Measurements from ENCODE around the gene TMEM243.
"Not testable (repeated sequence)": the region's sequence is repeated elsewhere in the genome, so short reads cannot be mapped to it uniquely, and the experiment has no call there.

TMEM243 gene

DNA sequence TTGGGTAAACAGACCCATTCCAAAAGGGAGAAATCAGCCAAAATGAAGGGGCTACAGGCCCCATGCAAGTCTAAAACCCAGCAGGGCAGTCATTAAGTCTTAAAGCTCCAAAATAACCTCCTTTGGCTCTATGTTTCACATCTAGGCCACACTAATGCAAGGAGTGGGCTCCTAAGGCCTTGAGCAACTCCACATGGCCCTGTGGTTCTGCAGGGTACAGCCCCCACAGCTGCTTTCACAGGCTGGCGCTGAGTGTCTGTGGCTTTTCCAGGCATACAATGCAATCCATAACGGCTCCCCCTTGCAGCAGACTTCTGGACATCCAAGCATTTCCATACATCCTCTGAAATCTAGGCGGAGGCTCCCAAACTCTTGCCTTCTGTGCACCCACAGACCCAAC, 9.0 kb downstream of the TMEM243 start:
- DNase-seq (ENCODE audit: low read depth): no peak

DNA sequence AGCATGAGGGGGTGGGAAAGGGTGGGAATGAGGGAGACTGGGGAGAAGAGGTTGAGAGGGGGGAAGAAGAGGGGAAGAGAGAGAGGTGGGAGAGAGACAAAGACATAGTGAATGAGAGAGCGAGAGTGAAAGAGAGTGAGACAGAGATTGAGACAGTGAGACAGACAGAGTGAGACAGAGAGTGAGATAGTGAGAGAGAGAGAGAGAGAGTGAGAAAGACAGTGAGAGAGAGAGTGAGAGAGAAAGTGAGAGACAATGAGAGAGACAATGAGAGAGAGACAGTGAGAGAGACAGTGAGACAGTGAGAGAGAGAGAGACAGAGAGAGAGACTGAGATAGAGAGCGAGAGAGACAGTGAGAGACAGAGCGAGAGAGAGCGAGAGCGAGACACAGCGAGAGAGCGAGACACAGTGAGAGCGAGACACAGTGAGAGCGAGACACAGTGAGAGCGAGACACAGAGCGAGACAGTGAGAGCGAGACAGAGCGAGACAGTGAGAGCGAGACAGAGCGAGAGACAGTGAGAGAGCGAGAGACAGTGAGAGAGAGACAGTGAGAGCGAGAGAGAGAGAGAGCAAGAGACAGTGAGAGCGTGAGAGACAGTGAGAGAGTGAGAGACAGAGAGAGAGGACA, 10.1 kb downstream of the TMEM243 start:
- no peak for DNase-seq (ENCODE audit: low read depth)

DNA sequence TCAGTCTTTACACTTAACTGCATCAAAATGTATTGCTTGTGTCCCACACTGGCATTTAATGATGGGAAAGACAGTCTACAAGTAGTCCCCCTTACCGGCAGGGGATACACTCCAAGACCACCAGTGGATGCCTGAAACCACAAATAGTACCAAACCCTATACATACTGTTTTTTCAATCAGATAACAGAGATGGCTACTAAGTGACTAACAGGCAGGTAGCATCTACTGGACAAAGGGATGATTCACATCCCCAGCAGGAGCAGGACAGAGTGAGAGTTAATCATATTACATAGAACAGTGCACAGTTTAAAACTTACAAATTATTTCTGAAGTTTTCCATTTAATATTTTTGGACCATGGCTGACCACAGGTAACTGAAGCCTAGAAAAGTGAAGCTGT, 13.2 kb downstream of the TMEM243 start:
- no peak for DNase-seq (ENCODE audit: low read depth)

DNA sequence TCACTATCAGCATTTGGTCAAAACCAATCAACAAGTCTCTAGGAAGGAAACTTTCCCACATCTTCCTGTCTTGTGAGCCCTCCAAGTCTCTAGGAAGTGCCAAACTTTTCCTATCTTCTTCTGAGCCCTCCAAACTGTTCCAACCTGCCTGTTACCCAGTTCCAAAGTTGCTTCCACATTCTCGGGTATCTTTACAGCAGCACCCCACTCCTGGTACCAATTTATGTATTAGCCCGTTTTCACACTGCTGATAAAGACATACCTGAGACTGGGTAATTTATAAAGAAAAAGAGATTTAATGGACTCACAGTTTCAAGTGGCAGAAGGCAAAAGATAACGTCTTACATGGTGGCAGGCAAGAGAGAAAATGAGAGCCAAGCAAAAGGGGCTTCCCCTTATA, 13.8 kb downstream of the TMEM243 start:
- not testable (repeated sequence) for DNase-seq (ENCODE audit: low read depth)

DNA sequence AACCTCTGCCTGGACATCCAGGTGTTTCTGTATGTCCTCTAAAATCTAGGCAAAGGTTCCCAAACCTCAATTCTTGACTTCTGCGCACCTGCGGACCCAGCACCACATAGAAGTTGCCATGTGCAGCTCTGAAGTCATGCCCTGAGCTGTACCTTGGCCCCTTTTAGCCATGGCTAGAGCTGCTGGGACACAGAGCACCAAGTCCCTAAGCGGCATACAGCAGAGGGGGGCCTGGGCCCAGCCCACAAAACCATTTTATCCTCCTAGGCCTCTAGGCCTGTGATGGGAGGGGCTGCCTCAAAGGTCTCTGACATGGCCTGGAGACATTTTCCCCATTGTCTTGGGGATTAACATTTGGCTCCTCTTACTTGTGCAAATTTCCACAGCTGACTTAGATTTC, 14.6 kb downstream of the TMEM243 start:
- no peak for DNase-seq (ENCODE audit: low read depth)

GRCh38 chr7:87203929-87204328, 15.6 kb downstream of the TMEM243 start:
- not testable (repeated sequence) for DNase-seq (ENCODE audit: low read depth)

DNA sequence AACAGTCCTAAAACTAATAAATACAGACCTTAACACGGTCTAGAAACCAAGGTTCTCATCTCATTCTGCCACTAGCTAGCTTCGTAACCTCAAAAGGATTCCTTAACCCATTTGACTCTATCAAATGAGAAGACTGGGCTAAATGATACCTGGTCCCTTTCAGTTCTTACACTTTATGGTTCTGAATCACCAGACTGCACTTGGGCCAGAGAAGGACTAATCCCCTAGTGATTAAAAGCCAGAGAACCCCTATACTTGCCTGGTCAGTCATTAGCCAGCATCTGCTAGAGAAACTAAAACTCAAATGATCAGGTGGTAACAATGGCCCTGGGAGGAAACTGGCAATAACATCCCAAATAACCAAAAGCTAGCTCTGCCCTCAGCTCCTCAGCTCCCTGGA, 16.8 kb downstream of the TMEM243 start:
- no peak for DNase-seq (ENCODE audit: low read depth)

GRCh38 chr7:87202208-87202607, 17.3 kb downstream of the TMEM243 start:
- no peak for DNase-seq (ENCODE audit: low read depth)

DNA sequence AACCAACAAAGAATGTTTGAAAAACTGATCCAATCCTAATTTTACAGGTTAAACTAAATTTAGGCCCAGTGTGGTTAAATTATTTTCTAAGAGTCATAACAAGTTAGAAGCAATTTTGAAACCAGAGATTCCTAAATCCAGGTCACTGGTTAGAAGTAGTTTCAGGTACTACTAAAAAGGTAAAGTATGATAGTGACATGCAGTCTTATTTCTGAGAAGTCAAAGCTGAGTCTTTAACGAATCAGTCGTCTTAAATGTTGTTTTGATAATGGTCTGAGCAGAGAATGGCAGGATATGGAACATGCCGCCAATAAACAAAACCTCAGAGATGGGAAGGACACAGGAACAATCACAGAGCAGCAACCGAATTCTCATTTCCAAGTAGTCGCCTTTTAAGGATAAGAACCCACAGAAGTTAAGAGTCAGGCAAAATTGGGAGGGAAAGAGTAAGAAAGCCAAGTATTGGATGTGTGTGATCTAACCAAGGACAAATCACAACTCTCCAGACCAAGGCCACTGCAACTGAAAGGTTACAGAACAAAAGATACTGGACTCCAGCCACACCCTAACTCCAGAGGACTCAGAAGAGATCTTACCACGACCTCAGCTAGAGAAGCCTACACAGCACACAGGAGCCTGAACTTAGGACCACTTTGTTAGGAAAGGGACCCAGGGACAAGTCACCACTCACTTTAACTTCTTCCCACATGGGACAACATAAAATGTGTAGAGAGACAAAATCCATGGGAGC, 19.7 kb downstream of the TMEM243 start:
- DNase-seq (ENCODE audit: low read depth): no peak

DNA sequence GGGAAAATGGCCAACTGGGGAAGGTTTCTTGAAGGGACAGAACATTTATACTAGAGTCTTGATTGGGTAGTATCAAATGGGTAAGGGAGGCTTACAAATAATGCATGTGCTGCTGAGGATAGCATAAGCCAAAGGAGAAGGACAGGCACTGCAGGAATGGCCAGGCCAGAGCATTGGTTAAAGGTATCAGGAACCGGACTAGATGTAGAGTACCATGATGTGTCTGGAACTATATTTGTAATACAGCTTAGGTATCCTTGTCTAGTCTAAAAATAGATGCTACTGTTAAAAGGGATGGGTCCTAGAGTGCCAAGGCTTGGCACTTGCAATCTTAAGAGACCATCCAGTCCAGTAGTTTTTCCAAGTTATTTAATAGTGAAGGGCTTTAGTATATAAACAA, 20.3 kb downstream of the TMEM243 start:
- no peak for DNase-seq (ENCODE audit: low read depth)

- no peak for DNase-seq (ENCODE audit: low read depth)
These were observed 25.6 kb downstream of the TMEM243 start for GRCh38 chr7:87193912-87194311.

DNA sequence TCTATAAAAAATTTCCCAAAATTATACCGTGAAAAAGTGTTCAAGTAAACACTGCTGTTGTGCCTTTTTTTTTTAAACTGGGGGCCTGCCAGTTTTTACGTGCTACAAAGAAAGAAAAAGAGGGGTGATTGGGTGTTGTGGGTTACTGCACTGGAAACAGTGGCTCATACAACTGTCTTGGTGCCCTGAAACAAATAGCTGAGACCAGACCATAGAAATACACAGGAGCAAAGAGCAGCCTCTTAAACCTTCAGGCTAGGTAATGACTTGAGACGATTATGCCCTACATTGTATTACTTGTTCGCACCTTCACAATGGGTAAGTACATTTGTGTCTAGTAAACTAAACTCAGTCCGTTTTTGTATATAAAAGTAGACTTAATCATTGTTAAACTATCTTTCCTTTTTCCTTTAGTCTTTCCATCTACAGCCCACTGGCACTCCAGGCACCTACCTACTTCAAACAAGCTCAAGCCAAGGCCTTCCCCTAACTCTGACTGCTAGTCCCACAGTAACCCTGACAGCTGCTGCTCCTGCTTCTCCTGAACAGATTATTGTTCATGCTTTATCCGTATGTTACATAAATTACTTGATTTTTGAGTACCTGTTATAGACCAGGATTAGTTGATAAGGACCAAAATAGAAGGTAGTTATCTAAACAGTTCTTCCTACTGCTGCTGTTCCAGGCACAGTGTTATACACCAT, 26.6 kb downstream of the TMEM243 start:
- no peak for DNase-seq (ENCODE audit: low read depth)

DNA sequence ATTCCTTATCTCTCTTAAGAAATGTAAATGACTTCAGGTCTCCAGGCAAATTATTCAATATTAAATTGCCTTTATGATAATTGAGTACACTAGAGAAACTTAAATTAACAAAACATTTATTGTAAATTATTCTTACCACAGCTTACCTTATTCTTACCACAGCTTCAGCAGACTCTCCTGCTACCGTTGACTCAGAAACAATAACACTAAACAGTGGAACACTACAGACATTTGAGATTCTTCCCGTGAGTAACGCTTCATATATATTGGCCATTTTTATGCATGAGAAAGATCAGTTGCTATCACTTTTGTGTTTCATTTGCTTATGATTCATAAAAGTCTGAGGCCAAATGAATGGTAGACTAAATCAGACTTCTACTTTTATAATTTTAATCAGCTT, 28.7 kb downstream of the TMEM243 start:
- no peak for DNase-seq (ENCODE audit: low read depth)

DNA sequence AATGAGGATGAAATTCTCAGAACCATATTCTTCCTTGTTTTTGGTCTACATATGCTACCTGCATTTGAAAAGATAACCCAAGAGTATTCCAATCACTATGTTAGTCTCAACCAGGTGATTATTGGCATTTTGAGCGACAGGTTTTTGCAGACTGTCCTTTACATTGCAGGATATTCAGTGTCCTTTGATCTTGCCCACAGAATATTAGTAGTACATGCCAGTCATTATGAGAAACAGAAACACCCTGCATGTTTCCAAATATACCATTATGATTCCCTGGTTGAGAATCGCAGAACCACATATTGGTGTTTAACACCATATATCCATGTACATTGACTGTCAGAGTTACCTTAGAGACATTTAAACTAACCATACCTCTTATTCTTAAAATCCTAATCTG, 30.6 kb downstream of the TMEM243 start:
- no peak for DNase-seq (ENCODE audit: low read depth)

DNA sequence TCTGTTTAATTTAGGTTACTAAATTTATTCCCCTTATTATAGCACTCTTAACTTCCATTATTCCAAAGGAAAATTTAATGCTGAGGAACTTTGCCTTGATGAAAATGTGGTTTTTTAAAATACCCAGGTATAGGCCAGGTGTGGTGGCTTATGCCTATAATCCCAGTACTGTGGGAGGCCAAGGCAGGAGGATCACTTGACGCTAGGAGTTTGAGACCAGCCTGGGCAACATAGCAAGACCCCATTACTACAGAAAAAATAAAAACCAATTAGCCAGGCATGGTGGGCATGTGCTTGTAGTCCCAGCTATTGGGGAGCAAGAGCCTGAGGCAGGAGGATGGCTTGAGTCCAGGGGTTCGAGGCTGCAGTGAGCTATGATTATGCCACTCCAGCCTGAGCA, 32.4 kb downstream of the TMEM243 start:
- no peak for DNase-seq (ENCODE audit: low read depth)

DNA sequence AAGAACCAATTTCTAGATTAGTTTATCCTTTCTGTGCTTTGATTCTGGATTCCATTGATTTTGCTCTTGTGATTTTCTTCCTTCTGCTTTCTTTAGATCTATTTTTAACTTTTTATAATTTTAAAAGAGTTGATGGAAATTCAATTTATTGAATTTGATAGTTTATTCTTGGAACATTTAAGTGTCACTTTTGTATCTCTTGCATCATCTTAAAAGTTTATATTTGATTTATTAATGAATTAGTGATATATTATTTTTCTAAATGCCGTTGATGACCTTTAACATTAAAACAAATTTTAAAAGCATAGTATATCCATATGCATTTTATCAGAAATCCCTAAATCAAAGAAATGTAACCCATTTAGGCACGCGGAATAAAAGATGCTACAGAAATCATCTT, 40.4 kb downstream of the TMEM243 start:
- DNase-seq (ENCODE audit: low read depth): no peak

DNA sequence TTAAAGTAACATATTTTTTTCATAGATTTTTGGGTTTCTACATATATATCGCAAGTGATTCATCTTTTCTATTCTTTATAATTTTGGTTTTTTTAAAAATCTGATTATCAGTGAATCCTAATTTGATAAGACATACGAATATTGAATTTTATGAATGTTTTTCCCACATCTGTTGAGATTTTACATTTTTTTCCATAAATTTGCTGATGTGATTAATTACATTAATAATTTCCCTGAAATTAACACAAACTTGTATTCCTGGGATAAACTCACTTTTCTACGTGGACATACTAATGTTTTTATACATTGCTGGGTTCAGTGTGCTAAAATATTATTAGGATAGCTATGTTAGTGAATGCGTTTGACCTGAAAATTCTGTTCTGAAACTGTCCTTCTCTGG, 41.2 kb downstream of the TMEM243 start:
- no peak for DNase-seq (ENCODE audit: low read depth)

DNA sequence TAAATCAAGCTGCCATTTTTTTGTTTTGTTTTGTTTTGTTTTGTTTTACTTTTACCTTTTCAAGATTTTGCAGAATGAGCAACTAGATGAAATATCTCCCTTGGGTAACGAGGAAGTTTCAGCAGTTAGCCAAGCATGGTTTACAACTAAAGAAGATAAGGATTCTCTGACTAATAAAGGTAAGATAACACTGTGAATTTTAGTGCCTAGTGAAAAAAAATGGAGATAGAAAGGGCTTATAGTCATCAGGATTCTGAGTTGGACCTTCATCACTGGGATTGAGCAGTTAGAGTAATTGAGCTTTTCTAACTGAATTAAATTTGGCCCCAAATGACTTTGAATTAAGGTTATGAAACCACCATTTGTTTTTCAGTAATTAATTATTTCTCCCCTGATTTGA, 46.1 kb downstream of the TMEM243 start:
- DNase-seq (ENCODE audit: low read depth): no peak

GRCh38 chr7:87171282-87171934, 48.1 kb downstream of the TMEM243 start:
- no peak for DNase-seq (ENCODE audit: low read depth)

DNA sequence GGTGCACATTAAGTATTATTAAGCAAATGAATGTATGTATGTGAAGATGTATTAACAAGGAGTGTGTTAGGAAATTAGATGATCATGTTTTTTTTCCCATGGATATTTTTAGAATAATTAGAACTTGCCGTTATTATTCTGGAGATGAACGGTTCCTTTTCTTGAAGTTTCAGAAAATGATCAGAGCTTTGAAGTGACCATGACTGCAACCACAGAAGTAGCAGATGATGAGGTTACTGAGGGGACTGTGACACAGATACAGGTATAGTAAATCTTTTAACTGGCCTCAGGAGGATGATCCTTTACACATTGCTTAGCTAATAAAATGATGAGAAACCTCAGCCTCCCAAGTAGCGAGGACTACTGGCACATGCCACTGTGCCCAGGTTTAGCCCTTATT, 48.7 kb downstream of the TMEM243 start:
- DNase-seq (ENCODE audit: low read depth): no peak

GRCh38 chr7:87164433-87164832, 55.1 kb downstream of the TMEM243 start:
- no peak for DNase-seq (ENCODE audit: low read depth)

DNA sequence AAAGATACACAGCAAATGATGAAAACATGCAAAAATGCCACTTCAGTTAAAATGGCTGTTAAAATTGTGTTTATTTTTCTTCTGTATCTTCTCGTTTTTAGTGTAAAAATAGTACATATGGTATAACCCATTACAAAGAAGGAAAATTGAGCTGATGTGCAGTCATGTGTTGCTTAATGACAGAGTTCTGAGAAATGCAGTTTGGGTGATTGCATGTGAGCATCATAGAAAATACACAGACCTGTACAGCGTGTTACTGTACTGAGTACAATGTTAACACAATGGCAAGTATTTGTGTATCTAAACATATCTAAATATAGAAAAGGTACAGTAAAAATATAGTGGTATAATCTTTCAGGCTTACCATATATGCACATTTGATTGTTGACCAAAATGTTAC, 60.0 kb downstream of the TMEM243 start:
- DNase-seq (ENCODE audit: low read depth): no peak

- no peak for DNase-seq (ENCODE audit: low read depth)
These were observed 62.8 kb downstream of the TMEM243 start for GRCh38 chr7:87156709-87157108.

Measured in HS-27A (cell line).